ENCODE measurements around the gene APOOL.
"Not testable (repeated sequence)": the region's sequence is repeated elsewhere in the genome, so short reads cannot be mapped to it uniquely, and the experiment has no call there.

Gene APOOL, protein sequence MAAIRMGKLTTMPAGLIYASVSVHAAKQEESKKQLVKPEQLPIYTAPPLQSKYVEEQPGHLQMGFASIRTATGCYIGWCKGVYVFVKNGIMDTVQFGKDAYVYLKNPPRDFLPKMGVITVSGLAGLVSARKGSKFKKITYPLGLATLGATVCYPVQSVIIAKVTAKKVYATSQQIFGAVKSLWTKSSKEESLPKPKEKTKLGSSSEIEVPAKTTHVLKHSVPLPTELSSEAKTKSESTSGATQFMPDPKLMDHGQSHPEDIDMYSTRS

DNA sequence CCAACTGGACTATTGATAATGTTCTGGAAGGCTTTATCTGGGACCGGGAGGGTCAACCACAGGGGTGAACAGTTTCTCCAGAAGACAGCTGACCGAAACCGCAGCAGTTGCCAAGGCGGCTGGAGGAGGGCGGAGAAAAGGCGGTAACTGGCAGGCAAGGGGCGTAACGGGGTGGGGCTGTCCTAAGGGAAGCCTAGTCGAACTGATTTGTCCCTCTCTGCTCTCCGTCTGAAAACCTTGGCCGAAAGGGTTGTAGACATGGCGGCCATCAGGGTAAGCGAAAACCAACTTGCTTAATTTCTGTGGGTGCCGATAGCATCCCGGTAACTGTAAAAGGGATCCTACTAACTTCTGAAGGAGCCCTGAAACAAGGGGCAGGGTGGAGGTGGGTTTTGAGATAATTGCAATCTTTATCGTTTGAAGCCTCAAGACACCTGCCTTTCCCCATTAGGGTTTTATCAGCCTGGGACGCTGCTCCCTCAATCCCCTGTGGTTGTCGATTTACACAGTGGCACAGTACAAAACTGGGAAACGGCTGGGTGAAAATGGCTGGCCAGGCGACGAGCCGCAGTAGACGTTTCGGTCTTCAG lies at the start of gene APOOL:
APOOL (plus strand) TSS at position 223 of the 590 bp plus-strand sequence; CDS start at position 259, 36 bp downstream.
- peak; percentile 39 for DNase-seq (ENCODE audit: low read depth)

DNA sequence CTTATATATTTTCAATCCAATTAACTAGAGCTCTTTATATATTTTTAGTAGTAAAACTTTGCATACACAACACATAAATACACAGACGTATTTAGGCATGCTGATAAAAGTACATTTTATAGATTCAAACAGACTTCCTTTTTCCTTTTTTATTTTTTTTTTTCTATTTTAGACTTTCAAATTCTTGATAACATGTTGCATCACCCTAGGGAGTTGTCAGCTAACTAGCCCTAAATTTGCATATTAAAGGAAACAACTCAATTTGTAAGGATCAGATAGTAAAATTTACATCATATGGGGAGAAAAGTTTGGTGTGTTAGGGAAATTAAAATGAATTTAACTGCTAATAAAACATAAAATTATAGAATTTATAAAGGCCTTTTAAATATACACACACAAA lies 47.4 kb upstream of the APOOL start:
- DNase-seq (ENCODE audit: low read depth), result no peak

GRCh38 chrX:84974803-84975202 lies 28.9 kb upstream of the APOOL start:
- DNase-seq (ENCODE audit: low read depth), result no peak

DNA sequence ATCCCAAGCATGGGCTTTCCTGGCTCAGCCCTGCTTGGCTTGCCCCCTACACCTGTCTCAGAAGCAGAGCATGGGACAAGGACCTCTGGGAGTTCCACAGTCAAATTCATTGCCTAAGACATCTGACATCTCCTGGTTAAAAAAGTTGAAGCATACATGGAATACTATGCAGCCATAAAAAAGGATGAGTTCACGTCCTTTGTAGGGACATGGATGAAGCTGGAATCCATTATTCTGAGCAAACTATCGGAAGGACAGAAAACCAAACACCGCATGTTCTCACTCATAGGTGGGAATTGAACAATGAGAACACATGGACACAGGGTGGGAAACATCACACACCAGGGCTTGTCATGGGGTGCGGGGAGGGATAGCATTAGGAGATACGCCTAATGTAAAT lies 11.9 kb upstream of the APOOL start:
- DNase-seq (ENCODE audit: low read depth), result not testable (repeated sequence)

- no peak for DNase-seq (ENCODE audit: low read depth)
These were observed 10.5 kb upstream of the APOOL start for GRCh38 chrX:84993150-84993549.

DNA sequence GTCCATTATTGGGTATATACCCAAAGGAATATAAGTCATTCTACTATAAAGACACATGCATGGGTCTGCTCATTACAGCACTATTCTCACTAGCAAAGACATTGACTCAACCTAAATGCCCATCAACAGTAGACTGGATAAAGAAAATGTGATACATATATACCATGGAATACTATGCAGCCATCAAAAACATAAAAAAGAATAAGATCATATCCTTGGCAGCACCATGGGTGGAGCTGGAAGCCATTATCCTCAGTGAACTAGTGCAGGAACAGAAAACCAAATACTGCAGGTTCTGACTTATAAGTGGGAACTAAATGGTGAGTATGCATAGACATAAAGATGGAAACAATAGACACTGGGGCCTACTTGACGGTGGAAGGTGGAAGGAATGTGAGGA lies 2.3 kb upstream of the APOOL start:
- DNase-seq (ENCODE audit: low read depth), result no peak

GRCh38 chrX:85004255-85004654 lies 578 bp downstream of the APOOL start:
- no peak for DNase-seq (ENCODE audit: low read depth)

- no peak for DNase-seq (ENCODE audit: low read depth)
These were observed 8.4 kb downstream of the APOOL start for GRCh38 chrX:85012098-85012497.

DNA sequence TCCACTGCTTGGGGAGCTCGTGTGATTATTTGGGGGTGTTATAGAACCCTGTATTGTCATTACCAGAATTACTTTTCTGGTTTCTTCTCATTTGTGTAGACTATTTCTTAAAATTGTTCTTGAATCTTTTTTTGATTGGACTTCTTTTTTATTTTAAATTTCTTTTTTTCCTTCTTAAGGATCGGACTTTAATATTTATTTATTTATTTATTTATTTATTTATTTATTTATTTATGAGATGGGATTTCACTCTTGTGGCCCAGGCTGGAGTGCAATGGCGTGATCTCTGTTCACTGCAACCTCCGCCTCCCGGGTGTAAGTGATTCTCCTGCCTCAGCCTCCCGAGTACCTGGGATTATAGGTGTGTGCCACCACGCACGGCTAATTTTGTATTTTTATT lies 11.7 kb downstream of the APOOL start:
- DNase-seq (ENCODE audit: low read depth), result not testable (repeated sequence)

DNA sequence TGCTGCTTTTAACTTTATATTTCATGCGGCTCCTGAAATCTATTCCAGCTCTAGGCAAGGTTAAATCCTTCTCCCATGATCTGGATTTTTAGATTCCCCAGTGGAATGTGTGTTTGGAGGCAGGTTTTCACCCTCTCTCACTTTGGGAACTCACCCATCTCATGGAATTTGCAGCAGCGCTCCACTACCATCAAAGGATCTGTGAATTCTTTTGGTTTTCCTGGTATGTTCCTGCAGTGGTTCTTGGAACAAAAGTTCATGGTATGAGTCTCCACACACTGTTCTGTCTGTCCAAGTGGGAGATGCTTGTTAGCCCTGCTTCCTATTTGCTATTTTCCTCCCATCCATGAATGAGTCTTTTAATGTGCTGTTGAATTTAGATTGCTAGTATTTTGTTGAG lies 14.0 kb downstream of the APOOL start:
- DNase-seq (ENCODE audit: low read depth), result no peak

GRCh38 chrX:85018471-85018870 lies 14.8 kb downstream of the APOOL start:
- no peak for DNase-seq (ENCODE audit: low read depth)

DNA sequence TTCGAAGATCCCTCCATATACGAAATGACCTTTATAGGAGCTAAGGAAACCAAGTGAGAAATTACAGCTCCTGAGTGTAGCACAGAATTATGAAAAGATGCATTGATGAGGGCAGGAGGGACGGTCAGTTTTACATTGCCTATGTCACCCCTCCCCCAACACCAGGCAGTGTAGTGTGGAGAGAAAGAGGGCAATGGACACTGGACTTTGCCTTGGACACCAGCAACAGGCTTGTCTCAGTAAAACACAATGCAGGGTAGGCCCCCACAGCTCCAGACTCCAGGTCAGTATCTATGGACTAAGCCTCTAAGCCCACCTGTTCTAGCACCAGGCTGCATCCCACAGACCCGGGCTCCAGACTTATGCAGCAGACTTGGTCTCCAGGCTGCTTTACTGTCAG lies 16.5 kb downstream of the APOOL start:
- DNase-seq (ENCODE audit: low read depth), result no peak

- DNase-seq (ENCODE audit: low read depth), result no peak
These were observed 20.4 kb downstream of the APOOL start for GRCh38 chrX:85024044-85024443.

GRCh38 chrX:85024562-85024961 lies 20.9 kb downstream of the APOOL start:
- no peak for DNase-seq (ENCODE audit: low read depth)

- DNase-seq (ENCODE audit: low read depth), result no peak
These were observed 22.5 kb downstream of the APOOL start for GRCh38 chrX:85026170-85026569.

DNA sequence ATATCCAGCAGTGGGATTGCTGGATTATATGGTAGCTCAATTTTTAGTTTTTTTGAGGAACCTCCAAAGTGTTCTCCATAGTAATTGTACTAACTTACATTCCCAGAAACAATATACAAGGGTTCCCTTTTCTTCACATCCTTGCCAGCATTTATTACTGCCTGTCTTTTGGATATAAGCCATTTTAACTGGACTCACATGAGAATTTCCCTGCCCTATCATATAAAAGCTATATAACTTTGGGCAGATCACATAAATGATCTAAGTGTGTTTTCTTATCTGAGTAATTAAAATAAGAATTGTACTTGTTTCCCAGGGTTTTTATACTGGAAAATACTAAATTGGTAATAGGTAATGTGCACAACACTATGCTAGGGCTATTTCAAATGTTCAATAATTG lies 25.4 kb downstream of the APOOL start:
- no peak for DNase-seq (ENCODE audit: low read depth)

DNA sequence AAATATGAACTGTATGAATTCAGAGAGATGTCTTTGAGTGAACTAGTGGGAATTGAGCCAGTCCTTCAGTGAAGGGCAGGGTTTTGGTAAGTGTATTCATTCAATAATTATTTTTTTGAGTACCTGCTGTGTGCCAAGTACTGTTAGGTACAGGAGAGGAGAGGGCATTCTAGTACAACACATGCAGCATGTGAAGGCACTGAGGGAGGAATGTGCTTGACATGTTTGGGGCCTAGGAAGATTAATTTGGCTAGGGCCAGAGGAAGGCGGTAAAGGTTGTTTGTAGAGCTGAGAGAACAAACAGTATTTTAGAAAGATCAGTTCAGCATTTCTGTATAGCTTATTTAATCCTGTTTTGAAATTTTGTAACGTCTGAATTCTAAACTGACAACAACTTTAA lies 27.8 kb downstream of the APOOL start:
- no peak for DNase-seq (ENCODE audit: low read depth)

- DNase-seq (ENCODE audit: low read depth), result no peak
These were observed 33.4 kb downstream of the APOOL start for GRCh38 chrX:85037114-85037513.

- no peak for DNase-seq (ENCODE audit: low read depth)
These were observed 48.0 kb downstream of the APOOL start for GRCh38 chrX:85051627-85052026.

- DNase-seq (ENCODE audit: low read depth), result no peak
These were observed 48.5 kb downstream of the APOOL start for GRCh38 chrX:85052205-85052604.

GRCh38 chrX:85052636-85053343 lies 49.1 kb downstream of the APOOL start:
- no peak for DNase-seq (ENCODE audit: low read depth)

GRCh38 chrX:85065512-85066198 lies 62.0 kb downstream of the APOOL start:
- DNase-seq (ENCODE audit: low read depth), result no peak

- DNase-seq (ENCODE audit: low read depth), result not testable (repeated sequence)
These were observed 73.6 kb downstream of the APOOL start for GRCh38 chrX:85077247-85077646.

All from stimulated activated CD8-positive, alpha-beta memory T cell treated with anti-CD3 and anti-CD28 coated beads, Interleukin-15, amount 100 ng/mL, for 1 hour (primary cell).